Testis (tissue), 5 donors: ENCODE data around the gene MND1. TPM values are rescaled to one million over a fixed set of nuclear protein-coding genes. Genes with fewer than 3 reads are reported as not detected.

Experiments
- DNase-seq: peaks from one replicate; pipeline ENCODE4 v3.0.0-alpha.2; 2019
- H3K27ac ChIP-seq, 2 donors: fragments of 200-600 bp; sonication (generic); one replicate each; pipeline ENCODE4 v1.5.1; 2019
- H3K27me3 ChIP-seq: fragments of 200-600 bp; sonication (generic); one replicate; pipeline ENCODE4 v1.5.1; 2019
- H3K36me3 ChIP-seq: fragments of 200-600 bp; sonication (generic); one replicate; pipeline ENCODE4 v1.5.1; 2017; ENCODE audit warnings: low read depth; ENCODE audit errors: missing control alignments
- H3K4me1 ChIP-seq: fragments of 200-600 bp; sonication (generic); one replicate; pipeline ENCODE4 v1.5.1; 2019
- H3K4me3 ChIP-seq, 2 donors: fragments of 200-600 bp; sonication (generic); one replicate each; pipeline ENCODE4 v1.5.1; 2017 to 2019
- H3K9me3 ChIP-seq: fragments of 200-600 bp; sonication (generic); one replicate; pipeline ENCODE4 v1.5.1; 2017
- CTCF ChIP-seq, 3 experiments: fragments of 450-650 bp in 2 of 3; fragments of 200-600 bp in 1 of 3; sonication (generic) in 1 of 3; IDR thresholded peaks; one replicate each; pipeline ENCODE4 v1.5.1; 2016 to 2019; ENCODE audit warnings: antibody characterized with exemption in 3 of 3, mild to moderate bottlenecking in 2 of 3, moderate library complexity in 1 of 3
- POLR2A ChIP-seq: fragments of 450-650 bp; IDR thresholded peaks from one replicate; pipeline ENCODE4 v1.6.1; 2017; ENCODE audit warnings: antibody characterized with exemption, mild to moderate bottlenecking, moderate library complexity
- WGBS, 2 donors: methylation state at CpG; one replicate each; pipeline ENCODE4 v1.1.5; 2018; 5-methylcytosine and 5-hydroxymethylcytosine counted together
- intact Hi-C: fragments of 100-400 bp; cut with DNase I; formaldehyde crosslinking; loops from one replicate; pipeline ENCODE4 v1.15.1; 2023; ENCODE audit warnings: low total_unique reads
- long read RNA-seq, 2 donors: transcript quantifications; one replicate each; lab custom pipeline, GENCODE V29; 2026
- polyA plus RNA-seq: library from polyadenylated mRNA; stranded (reverse); fragments of 350-450 nt; fragmentation: Illumina TruSeq; extraction: RNeasy Lipid Tissue Mini Kit (QIAGEN cat#74804); gene quantifications from one replicate; pipeline ENCODE4 v1.2.3, GENCODE V29; 2014; ENCODE audit warnings: low read depth, low replicate concordance; ENCODE audit not compliant: insufficient read depth
- total RNA-seq, 2 donors: library from RNA; depleted of rRNA; stranded (reverse); fragments of >200 nt; gene quantifications; one replicate each; pipeline ENCODE4 v1.2.3, GENCODE V29; 2016

Gene MND1
- total RNA-seq: 10 to 100 TPM in 1 of 2 donors, 1 to 10 TPM in 1; 8.3 to 11.4 TPM
- polyA plus RNA-seq: 17.5 TPM
- long read RNA-seq, donor 1, transcript MND1-201 (8 exons, 968 nt): major isoform, 9 of 9 reads
- long read RNA-seq, donor 1, partial matches to known transcripts: 0 of 9 reads
- long read RNA-seq, donor 1, other reads (novel, unspliced or antisense): 0 of 9 reads
- long read RNA-seq, donor 2, partial matches to known transcripts: 0 of 4 reads
- long read RNA-seq, donor 2, other reads (novel, unspliced or antisense): 0 of 4 reads

- intact Hi-C loops: loop anchor here (5.0 kb wide), 1 partner anchor 233 kb away; no protein-coding TSS in a partner anchor
- Histone ChIP-seq H3K4me3 (peak within 1 kb of the TSS; percentile 77 to 79), H3K36me3 (no peaks in the 10 kb centered on the region), H3K9me3 (no peaks in the 10 kb centered on the region), H3K4me1 (no peaks in the 10 kb centered on the region), H3K27ac (peak within 1 kb of the TSS; percentile 41 to 80), H3K27me3 (no peaks in the 10 kb centered on the region)
- DNase-seq: peak; percentile 90
- TF ChIP-seq CTCF (IDR thresholded peaks at IDR 0.05): peak; percentile 61 to 91 (median 67)
- no peak for TF ChIP-seq POLR2A
- WGBS, 2 donors: 1% methylated on average over 44 to 69 of the region's 86 CpGs
These were observed at the start of gene MND1 for GRCh38 chr4:153344131-153345011. MND1 (plus strand) TSS chr4:153344688; CDS start chr4:153344738, 50 bp downstream.

- intact Hi-C loops: no loop called here
- Histone ChIP-seq H3K27ac (no peak overlapping the region), H3K4me1 (peaks cover 11% of the 10 kb centered on the region), H3K36me3 (no peaks in the 10 kb centered on the region), H3K9me3 (no peaks in the 10 kb centered on the region), H3K27me3 (no peaks in the 10 kb centered on the region), H3K4me3 (peak overlapping the region in 1 of 2 donors; percentile 16)
- 48 to 80% methylated on average over 14 to 40 of the region's 40 CpGs for WGBS, 2 donors
- DNase-seq: no peak
- TF ChIP-seq POLR2A (no peak), CTCF (IDR thresholded peaks at IDR 0.05) (no peak)
These were observed 49.2 kb upstream of the MND1 start for GRCh38 chr4:153295131-153295755.

- Histone ChIP-seq H3K27me3 (no peaks in the 10 kb centered on the region), H3K9me3 (no peaks in the 10 kb centered on the region), H3K4me3 (no peak overlapping the region), H3K36me3 (no peaks in the 10 kb centered on the region), H3K4me1 (peaks cover 11% of the 10 kb centered on the region), H3K27ac (no peak overlapping the region)
- DNase-seq: no peak
- intact Hi-C loops: no loop called here
- TF ChIP-seq CTCF (IDR thresholded peaks at IDR 0.05) (no peak), POLR2A (no peak)
- WGBS, 2 donors: 30 to 39% methylated on average over 11 of the region's 11 CpGs
These were observed 48.3 kb upstream of the MND1 start for GRCh38 chr4:153296040-153296823.

- Histone ChIP-seq H3K27ac (no peak overlapping the region), H3K36me3 (no peaks in the 10 kb centered on the region), H3K27me3 (no peaks in the 10 kb centered on the region), H3K4me3 (no peak overlapping the region), H3K9me3 (no peaks in the 10 kb centered on the region), H3K4me1 (peaks cover 11% of the 10 kb centered on the region)
- DNase-seq: no peak
- TF ChIP-seq POLR2A: no peak
- TF ChIP-seq CTCF (IDR thresholded peaks at IDR 0.05): no peak
- intact Hi-C loops: no loop called here
- WGBS, 2 donors: 55 to 68% methylated on average over 8 of the region's 8 CpGs
These were observed 47.4 kb upstream of the MND1 start for GRCh38 chr4:153297116-153297515.
